ENCODE measurements around the gene AKAP6.

The AKAP6 gene, protein sequence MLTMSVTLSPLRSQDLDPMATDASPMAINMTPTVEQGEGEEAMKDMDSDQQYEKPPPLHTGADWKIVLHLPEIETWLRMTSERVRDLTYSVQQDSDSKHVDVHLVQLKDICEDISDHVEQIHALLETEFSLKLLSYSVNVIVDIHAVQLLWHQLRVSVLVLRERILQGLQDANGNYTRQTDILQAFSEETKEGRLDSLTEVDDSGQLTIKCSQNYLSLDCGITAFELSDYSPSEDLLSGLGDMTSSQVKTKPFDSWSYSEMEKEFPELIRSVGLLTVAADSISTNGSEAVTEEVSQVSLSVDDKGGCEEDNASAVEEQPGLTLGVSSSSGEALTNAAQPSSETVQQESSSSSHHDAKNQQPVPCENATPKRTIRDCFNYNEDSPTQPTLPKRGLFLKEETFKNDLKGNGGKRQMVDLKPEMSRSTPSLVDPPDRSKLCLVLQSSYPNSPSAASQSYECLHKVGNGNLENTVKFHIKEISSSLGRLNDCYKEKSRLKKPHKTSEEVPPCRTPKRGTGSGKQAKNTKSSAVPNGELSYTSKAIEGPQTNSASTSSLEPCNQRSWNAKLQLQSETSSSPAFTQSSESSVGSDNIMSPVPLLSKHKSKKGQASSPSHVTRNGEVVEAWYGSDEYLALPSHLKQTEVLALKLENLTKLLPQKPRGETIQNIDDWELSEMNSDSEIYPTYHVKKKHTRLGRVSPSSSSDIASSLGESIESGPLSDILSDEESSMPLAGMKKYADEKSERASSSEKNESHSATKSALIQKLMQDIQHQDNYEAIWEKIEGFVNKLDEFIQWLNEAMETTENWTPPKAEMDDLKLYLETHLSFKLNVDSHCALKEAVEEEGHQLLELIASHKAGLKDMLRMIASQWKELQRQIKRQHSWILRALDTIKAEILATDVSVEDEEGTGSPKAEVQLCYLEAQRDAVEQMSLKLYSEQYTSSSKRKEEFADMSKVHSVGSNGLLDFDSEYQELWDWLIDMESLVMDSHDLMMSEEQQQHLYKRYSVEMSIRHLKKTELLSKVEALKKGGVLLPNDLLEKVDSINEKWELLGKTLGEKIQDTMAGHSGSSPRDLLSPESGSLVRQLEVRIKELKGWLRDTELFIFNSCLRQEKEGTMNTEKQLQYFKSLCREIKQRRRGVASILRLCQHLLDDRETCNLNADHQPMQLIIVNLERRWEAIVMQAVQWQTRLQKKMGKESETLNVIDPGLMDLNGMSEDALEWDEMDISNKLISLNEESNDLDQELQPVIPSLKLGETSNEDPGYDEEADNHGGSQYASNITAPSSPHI (N-terminal part only)

DNA sequence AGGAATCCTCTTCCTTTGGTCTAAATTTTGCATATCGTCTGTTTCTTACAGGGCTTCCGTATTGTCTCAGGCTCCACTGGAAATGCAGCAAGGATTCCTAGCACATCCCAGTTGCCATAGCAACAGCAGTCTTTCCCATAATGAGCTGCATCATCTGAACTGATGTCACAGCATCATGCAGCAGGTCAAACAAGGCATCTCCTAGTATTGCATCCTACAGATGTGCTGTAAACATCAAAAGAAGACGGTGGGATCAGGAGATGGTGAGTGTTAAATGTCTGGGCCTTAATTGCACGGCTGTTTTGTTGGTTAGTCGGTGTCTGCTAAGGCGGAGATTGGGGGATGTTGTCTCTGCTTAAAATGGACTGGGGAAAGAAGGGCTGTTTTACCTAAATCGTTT, at the start of gene AKAP6:
TSS of gene AKAP6 (plus strand) at position 153 of the 400 bp plus-strand sequence. CDS start 104,196 bp downstream, outside the sequence.
- DNase-seq (ENCODE audit: low read depth in 1 of 2, low spot score in 1 of 2) = no peak

GRCh38 chr14:32286602-32287001, 42.5 kb upstream of the AKAP6 start:
- DNase-seq (ENCODE audit: low read depth in 1 of 2, low spot score in 1 of 2) = no peak

DNA sequence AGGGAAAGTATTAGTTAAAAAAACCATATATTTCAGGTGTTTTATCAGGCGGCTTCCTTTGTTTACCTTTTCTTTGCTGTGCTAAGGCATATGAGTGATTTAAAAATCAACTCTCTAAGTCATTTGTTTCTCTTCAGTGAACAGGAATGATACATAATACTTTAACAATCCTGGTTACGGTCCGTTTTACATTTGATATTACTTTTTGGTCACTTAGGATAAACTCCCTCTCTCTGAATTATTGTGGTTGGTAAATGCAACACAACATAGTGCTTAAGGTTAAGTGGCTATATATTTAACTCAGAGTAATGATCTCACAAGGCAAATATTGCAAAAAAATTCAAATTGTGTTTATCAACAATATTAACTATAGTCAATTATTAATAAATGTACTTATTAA, 32.7 kb upstream of the AKAP6 start:
- DNase-seq (ENCODE audit: low read depth in 1 of 2, low spot score in 1 of 2) = no peak

DNA sequence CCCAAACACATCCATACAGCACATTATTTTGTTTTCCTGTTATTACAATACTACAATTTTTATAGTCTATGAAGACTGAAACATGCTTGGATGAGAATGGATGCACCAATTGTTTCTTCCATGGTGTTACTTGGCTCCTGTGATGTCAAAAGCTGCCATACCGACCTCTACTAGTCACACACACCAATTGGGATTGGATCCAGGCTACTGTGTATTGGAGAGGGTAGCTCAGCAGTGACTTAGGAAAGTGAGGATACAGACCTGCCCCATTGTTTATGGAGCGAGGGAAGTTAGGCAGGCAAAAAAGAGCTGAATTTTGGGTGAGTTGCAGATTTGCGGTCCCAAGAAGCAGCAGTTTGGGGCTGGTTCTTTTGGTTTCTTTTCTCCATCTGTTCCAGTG, 30.8 kb upstream of the AKAP6 start:
- DNase-seq (ENCODE audit: low read depth in 1 of 2, low spot score in 1 of 2) = no peak

- DNase-seq (ENCODE audit: low read depth in 1 of 2, low spot score in 1 of 2) = no peak
Measured at GRCh38 chr14:32300136-32300535, 29.0 kb upstream of the AKAP6 start.

GRCh38 chr14:32303865-32304264, 25.2 kb upstream of the AKAP6 start:
- DNase-seq (ENCODE audit: low read depth in 1 of 2, low spot score in 1 of 2) = no peak

DNA sequence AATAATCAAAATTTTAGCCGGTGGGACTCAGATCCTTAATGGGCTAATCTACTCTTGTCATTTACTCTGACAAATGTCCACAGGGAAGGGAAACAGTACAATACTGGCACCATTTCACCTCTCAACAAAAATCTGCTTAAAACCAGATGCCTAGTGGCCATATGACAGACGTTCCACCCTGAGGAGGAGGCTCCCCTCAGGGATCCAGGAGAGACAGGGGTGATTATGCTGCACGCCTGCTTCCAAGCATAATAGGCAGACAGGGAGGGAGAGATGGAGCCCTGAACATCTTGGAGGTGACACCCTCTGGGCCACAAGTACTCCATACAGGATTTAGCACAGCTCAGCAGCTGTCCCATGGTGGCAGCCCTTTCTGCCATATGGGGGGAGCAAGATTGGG, 24.8 kb upstream of the AKAP6 start:
- no peak for DNase-seq (ENCODE audit: low read depth in 1 of 2, low spot score in 1 of 2)

GRCh38 chr14:32306549-32306948, 22.5 kb upstream of the AKAP6 start:
- no peak for DNase-seq (ENCODE audit: low read depth in 1 of 2, low spot score in 1 of 2)

GRCh38 chr14:32307881-32308582, 21.1 kb upstream of the AKAP6 start:
- no peak for DNase-seq (ENCODE audit: low read depth in 1 of 2, low spot score in 1 of 2)

DNA sequence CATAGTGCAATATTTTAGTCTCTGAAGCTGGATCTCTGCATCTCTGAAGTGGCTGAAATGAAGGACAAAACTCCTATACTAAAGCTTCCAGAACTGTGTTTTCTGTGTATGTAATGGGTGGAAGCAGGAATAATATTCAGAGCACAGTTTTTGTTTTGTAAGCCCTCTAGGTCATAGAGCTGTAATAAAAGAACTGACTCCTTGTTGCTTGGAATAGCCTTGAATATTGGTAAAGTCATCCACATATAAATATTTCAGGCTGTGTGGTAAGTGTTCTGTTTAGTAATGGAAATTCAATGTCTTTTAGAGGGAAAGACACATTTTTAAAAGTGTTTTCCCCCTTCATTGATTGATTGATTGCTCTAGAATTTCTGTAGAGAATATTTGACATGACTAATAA, 18.2 kb upstream of the AKAP6 start:
- DNase-seq (ENCODE audit: low read depth in 1 of 2, low spot score in 1 of 2) = no peak

GRCh38 chr14:32311294-32312009, 17.6 kb upstream of the AKAP6 start:
- DNase-seq (ENCODE audit: low read depth in 1 of 2, low spot score in 1 of 2) = no peak

DNA sequence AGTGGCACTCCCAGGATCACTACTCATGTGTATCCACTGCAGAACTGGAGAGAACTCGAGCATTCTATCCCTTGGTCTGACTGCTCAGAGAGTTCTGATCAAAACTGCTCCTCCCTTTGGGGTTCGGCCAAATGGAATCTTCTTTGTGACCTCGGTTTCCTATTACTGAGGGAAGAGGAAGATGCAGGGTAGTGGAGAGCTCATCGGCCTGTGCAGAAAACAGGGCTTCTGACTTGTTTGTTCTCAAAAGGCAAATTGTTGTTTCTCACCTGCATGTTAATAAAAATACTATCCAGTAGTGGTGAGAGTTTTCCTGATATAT, 17.1 kb upstream of the AKAP6 start:
- DNase-seq (ENCODE audit: low read depth in 1 of 2, low spot score in 1 of 2) = no peak

GRCh38 chr14:32313844-32314376, 15.2 kb upstream of the AKAP6 start:
- DNase-seq (ENCODE audit: low read depth in 1 of 2, low spot score in 1 of 2) = no peak

- no peak for DNase-seq (ENCODE audit: low read depth in 1 of 2, low spot score in 1 of 2)
Measured at GRCh38 chr14:32318087-32318795, 10.9 kb upstream of the AKAP6 start.

DNA sequence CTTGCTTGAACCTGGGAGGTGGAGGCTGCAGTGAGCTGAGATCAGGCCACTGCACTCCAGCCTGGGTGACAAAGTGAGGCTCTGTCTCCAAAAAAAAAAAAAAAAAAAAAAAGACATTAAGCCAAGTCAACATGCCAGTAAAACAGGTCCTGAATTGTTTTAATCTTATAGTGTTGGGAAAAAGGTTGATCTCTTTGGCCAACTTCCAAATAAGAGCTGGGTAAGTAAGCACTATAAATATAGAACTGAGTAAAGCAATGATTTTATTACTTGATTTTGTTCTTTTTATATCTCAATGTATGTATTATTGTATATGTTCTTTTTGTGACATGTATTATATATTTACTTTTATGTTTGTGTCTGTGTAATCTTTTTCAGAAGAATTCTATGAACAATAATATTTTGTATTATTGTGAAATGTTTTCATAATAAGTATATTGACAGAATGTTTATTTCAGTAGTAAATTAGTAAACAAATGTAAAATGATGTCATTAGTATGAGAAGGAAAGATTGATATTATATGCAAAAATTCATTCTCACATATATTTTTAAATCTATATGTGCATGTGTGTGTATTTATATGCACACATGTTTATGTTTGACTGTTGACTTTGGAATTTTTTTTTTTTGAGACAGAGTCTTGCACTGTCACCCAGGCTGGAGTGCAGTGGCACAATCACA, 9.6 kb upstream of the AKAP6 start:
- no peak for DNase-seq (ENCODE audit: low read depth in 1 of 2, low spot score in 1 of 2)

DNA sequence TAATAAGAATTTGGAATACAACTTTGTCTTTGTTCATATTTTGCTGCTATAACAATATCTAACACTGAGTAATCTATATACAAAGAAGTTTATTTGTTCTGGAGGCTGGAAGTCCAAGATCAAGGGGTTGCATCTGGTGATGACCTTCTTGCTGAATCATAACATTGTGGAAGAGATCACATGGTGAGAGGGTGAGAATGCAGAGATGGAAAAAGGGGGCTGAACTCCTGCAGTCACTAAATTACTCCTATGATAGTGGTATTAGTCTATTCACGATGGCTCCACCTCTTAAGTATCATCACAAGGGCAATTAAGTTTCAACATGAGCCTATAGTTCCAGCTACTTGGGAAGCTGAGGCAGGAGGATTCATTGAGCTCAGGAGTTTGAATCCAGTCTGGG, 4.5 kb upstream of the AKAP6 start:
- no peak for DNase-seq (ENCODE audit: low read depth in 1 of 2, low spot score in 1 of 2)

GRCh38 chr14:32327255-32327961, 1.7 kb upstream of the AKAP6 start:
- DNase-seq (ENCODE audit: low read depth in 1 of 2, low spot score in 1 of 2) = no peak

DNA sequence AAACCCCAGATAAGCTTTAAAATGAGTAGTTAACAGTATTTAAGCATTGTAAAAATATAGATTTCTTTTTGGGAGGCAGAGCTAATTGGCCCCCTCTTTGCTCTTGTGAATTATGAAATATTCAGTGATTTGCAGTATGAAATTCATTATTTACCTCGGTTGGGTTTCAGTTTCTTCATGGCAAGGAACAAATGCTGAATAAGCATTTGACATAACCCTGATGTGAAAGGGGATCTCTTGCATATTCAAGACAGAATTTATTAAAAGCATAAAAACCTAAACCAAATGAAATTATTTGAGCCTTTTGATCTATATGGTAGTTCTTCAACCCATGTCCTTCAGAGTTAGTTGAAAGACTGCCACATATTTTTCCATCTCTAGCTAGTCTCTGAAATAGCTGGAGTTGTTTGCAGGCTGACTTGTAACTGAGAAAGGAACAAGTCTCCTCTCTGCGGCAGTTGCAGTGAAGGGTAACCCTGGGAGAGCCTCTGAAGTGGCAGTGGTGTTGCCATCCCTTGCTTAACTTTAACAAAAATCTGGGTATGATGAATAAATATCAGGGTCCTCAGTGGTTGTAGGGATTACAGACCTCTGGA, 690 bp downstream of the AKAP6 start:
- no peak for DNase-seq (ENCODE audit: low read depth in 1 of 2, low spot score in 1 of 2)
